Large intestine (tissue), 3 donors: Measurements from ENCODE around the gene PRKCH. TPM values are rescaled to one million over a fixed set of nuclear protein-coding genes. Genes with fewer than 3 reads are reported as not detected.

ENCODE experiments used
- DNase-seq, 2 donors: peaks; one replicate each; pipeline versions ENCODE4 v3.0.0 to v3.0.0-alpha.2; 2013
- H3K27ac ChIP-seq: one replicate; pipeline ENCODE4 v1.5.1; 2013; ENCODE audit warnings: low read length
- H3K27me3 ChIP-seq: 2 replicates; pipeline ENCODE4 v1.6.1; 2013; ENCODE audit warnings: low read length; ENCODE audit not compliant: control insufficient read depth, insufficient read depth
- H3K36me3 ChIP-seq: 2 replicates; pipeline ENCODE4 v1.6.1; 2013; ENCODE audit warnings: low read length; ENCODE audit not compliant: control insufficient read depth, insufficient read depth
- H3K4me1 ChIP-seq: one replicate; pipeline ENCODE4 v1.6.1; 2013; ENCODE audit warnings: low read length; ENCODE audit not compliant: control insufficient read depth, insufficient read depth
- H3K4me3 ChIP-seq: one replicate; pipeline ENCODE4 v1.5.1; 2013; ENCODE audit warnings: low read length
- H3K9me3 ChIP-seq: one replicate; pipeline ENCODE4 v1.6.1; 2013; ENCODE audit warnings: mild to moderate bottlenecking, low read depth, low read length, moderate library complexity; ENCODE audit not compliant: control insufficient read depth
- WGBS: methylation state at CpG from one replicate; pipeline ENCODE4 v1.1.5; 2013; ENCODE audit warnings: low lambda C conversion rate; ENCODE audit not compliant: insufficient coverage; 5-methylcytosine and 5-hydroxymethylcytosine counted together
- polyA plus RNA-seq: library from polyadenylated mRNA; unstranded; fragments of 120-200 nt; gene quantifications from one replicate; pipeline ENCODE4 v1.2.1, GENCODE V29; 2013

Gene PRKCH
- polyA plus RNA-seq, 1 donor = 7.7 TPM

DNA sequence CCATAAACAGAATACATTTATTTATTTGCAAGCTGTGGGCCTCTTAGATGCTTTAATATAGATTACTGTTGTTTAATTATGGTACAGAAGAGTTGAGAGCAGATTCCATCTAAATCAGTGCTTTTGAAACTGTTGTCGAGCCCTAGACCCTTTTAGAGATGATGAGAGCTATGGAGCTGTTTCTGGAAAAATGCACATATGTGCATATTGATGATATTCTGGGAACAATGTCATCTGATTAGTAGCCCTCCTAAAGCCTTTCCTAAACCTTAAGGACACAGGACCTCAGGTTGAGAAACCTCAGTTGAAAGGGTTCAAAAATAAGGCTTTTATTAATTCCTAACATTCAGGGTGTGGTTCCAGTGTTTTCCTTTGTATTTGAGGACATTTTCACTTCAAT lies 11.7 kb downstream of the PRKCH start:
- Histone ChIP-seq H3K4me1 (no peaks in the 10 kb centered on the region), H3K27ac (no peak overlapping the region), H3K9me3 (no peaks in the 10 kb centered on the region), H3K4me3 (no peak overlapping the region), H3K27me3 (no peaks in the 10 kb centered on the region), H3K36me3 (no peaks in the 10 kb centered on the region)
- no CpG with 5 or more reads among the region's 1 CpG for WGBS
- no peak for DNase-seq

DNA sequence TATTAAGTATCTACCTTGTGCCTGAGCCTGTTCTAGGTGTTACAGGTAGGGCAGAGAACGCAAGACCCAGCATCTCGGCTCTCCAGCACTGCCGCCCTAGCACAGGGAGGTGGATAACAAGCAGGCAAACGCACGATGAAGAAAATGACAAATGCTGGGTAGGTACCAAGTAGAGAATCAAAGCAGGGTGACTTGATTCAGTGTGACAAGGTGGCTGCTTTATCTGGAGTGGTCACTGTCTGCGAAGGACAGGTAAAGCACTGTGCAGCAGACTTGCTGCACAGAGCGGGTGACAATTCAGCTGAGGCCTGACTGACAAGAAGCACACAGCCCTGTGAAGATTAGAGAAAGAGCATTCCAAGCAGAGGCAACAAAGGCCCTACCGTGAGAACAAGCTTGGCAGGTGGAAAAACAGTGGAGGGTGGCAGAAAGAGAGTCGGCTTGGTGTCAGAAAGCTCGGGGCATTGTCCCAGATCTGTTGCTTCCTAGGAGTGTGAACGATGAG lies 12.9 kb downstream of the PRKCH start:
- 90% methylated on average over 2 of the region's 11 CpGs for WGBS
- H3K36me3 ChIP-seq = no peaks in the 10 kb centered on the region
- no peak overlapping the region for H3K27ac ChIP-seq
- H3K9me3 ChIP-seq = no peaks in the 10 kb centered on the region
- no peak for DNase-seq
- H3K4me3 ChIP-seq = no peak overlapping the region
- no peaks in the 10 kb centered on the region for H3K27me3 ChIP-seq
- no peaks in the 10 kb centered on the region for H3K4me1 ChIP-seq

DNA sequence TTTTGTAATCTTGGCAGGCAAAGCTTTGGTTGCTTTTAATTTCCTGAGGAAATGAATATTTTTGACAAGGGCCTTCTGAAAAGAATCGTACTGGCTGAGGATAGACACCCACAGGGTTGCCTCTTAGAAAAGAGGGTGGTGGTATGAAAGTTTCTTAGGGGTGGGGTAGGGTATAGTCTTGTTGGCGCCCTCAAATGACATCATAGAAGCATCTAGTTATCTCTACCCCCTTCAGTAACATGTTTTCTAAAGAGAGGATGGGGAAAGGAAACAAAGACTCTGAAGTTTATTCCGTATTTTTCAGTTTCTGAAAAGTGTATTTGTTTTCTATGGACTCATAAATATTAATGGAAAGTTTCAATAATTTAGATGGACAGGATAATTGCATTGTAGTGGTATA lies 13.7 kb downstream of the PRKCH start:
- H3K4me3 ChIP-seq = no peak overlapping the region
- WGBS = 100% methylated on average over 2 of the region's 3 CpGs
- H3K9me3 ChIP-seq = no peaks in the 10 kb centered on the region
- no peaks in the 10 kb centered on the region for H3K27me3 ChIP-seq
- no peaks in the 10 kb centered on the region for H3K4me1 ChIP-seq
- H3K27ac ChIP-seq = no peak overlapping the region
- no peak for DNase-seq
- no peaks in the 10 kb centered on the region for H3K36me3 ChIP-seq

DNA sequence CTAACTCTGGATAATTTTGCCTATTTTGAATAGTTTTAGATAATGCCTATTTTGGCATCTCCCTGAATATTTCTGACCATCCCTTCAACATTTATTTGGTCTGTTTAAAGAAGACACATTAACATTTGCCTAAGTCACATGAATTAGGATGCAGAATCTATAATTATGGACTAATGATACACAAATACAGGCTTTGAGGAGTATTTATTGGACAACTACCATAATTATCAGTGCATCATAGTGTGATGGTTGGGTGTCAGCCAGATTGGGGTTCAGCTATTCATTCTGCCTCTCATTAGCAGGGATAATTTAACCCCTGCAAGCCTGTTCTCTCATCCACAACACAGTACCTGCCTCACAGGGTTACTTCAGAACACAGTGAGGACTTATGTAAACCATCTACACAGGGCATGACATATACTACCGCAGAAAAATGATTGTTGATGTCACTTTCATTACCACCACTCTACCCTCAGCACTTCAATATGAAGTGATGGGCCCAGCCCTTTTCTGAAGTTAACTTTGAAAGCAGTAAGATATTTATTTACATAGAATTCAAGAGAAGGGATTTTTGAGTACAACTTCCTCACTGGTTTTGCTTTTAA lies 14.4 kb downstream of the PRKCH start:
- Histone ChIP-seq H3K4me3 (no peak overlapping the region), H3K27ac (no peak overlapping the region), H3K9me3 (no peaks in the 10 kb centered on the region), H3K36me3 (no peaks in the 10 kb centered on the region), H3K4me1 (no peaks in the 10 kb centered on the region), H3K27me3 (no peaks in the 10 kb centered on the region)
- WGBS = no CpG with 5 or more reads among the region's 1 CpG
- DNase-seq = no peak

DNA sequence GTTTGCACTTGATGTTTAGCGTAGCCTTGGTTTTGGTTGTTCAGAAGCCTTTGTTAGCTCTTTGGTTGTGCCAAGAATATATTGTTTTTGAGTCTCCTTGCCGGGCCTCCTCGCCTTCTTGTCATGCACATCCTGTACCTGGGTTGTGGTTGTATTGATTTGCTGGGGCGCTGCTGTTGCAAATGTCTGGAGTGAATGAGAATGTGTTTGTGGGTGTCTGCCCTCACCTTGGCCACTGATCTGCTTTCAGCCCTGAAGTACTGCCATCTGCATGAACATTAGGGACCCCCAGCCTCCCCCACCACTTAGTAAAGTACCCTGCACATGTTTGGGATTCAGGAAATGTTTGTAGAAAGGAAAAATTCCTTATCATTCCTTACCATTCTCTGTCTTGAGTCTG lies 16.5 kb downstream of the PRKCH start:
- Histone ChIP-seq H3K27me3 (no peaks in the 10 kb centered on the region), H3K4me3 (no peak overlapping the region), H3K27ac (no peak overlapping the region), H3K9me3 (no peaks in the 10 kb centered on the region), H3K4me1 (no peaks in the 10 kb centered on the region), H3K36me3 (no peaks in the 10 kb centered on the region)
- no CpG with 5 or more reads among the region's 4 CpGs for WGBS
- DNase-seq = no peak

DNA sequence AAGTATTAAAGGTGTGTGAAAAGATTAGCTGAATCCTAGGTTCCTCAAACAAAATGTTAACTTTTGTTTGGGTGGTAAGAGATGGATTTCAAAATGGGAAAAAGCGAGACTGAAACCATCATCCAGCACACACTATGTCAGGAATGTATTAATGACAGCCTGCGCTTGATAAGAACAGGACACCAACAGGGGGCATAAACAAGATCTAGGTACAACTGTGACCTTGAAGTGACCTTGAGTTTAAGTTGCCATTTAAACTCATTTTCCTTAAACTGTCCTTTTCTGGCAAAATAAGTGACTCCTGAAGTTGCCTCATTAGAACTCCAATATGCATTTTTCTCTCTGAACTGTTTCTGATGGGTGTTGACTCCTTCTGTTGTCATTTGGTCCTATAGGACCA lies 17.1 kb downstream of the PRKCH start:
- Histone ChIP-seq H3K27me3 (no peaks in the 10 kb centered on the region), H3K4me3 (no peak overlapping the region), H3K36me3 (no peaks in the 10 kb centered on the region), H3K27ac (no peak overlapping the region), H3K9me3 (no peaks in the 10 kb centered on the region), H3K4me1 (no peaks in the 10 kb centered on the region)
- WGBS = 67% methylated on average over 1 of the region's 2 CpGs
- DNase-seq = no peak

DNA sequence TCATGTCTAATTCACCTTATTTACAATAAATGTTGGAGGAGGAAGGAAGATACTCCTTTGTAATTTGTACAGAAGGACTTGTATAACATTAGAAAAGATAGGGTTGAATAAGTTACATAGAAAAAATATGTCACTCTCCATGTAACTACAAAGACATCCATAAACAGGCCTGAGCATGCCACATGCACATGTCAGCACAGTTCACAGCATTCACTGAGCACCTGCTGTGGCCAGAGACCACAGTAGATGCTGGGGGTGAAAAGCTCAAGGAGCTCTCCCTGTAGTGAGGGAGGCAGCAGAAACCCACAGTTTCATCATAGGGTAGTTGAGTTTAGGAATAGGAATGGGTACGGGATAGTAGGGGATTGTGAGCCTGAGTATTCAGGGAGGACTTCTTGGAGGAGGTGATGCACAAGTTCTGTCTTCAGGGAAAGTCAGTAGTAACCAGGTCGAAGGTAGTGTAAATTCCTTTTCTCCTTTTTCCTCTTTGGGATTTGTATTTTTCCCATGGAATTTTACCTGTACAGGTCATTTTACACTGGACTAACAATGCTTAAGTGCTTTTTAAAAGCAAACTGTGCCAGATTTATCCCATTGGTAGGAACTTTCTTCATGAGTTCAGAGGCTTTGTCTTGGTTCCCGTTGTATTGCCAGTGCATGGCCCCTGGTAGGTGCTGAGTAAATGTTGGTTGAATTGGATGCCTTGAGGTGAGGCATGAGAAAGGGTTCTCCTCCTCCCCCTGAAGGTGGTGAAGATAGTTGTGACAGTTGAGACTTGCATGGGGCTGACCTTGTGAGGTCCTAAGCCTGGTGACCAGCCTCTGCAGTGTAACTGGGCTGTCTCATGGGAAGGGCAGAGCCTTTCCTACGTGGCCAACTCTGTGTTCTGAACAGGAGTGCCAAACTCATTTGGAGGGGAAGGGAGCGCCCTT lies 20.2 kb downstream of the PRKCH start:
- no peaks in the 10 kb centered on the region for H3K36me3 ChIP-seq
- H3K4me3 ChIP-seq = no peak overlapping the region
- H3K9me3 ChIP-seq = no peaks in the 10 kb centered on the region
- H3K27ac ChIP-seq = no peak overlapping the region
- no CpG with 5 or more reads among the region's 5 CpGs for WGBS
- H3K27me3 ChIP-seq = no peaks in the 10 kb centered on the region
- no peaks in the 10 kb centered on the region for H3K4me1 ChIP-seq
- DNase-seq = no peak

DNA sequence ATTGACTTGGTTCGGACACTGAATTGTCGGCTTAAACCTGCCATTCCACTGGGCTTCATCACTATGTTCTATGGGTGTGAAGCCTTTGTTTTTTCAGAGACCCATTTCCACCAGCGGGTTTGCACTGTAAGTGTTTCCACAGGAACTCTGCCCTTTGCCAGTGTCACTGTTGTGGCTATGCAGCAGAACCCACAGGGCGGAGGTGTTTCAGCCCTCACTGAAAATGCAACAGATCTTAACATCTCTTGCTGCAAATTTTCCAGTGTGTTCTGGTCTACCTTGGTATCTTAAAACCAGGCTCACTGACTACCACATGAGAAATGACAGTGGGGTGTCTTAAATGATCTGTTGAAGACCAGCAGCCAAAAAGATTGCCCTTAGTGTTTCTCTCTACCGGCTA lies 21.1 kb downstream of the PRKCH start:
- H3K4me3 ChIP-seq = no peak overlapping the region
- no peaks in the 10 kb centered on the region for H3K36me3 ChIP-seq
- no peaks in the 10 kb centered on the region for H3K4me1 ChIP-seq
- no peaks in the 10 kb centered on the region for H3K9me3 ChIP-seq
- no CpG with 5 or more reads among the region's 5 CpGs for WGBS
- H3K27ac ChIP-seq = no peak overlapping the region
- DNase-seq = no peak
- no peaks in the 10 kb centered on the region for H3K27me3 ChIP-seq

DNA sequence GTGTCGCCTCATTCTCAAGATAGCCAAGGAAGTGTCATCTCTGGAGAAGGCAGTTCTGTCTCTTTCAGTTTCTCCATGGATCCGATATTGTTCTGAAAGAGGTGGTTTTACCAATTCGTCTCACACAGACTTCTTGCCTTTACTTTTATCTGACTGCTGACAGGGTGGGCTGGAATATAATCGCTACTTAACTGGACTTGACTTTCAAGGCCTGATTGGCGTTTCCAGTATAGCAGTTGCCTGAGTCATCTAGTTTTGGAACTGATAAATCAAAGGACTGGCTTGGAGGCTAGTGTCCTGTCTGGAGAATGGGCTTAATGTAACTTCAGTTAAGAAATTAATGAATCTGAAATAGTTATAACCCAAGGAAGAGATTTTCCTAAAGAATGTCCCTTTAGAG lies 21.6 kb downstream of the PRKCH start:
- no peak overlapping the region for H3K27ac ChIP-seq
- no peak overlapping the region for H3K4me3 ChIP-seq
- H3K4me1 ChIP-seq = no peaks in the 10 kb centered on the region
- no peaks in the 10 kb centered on the region for H3K36me3 ChIP-seq
- DNase-seq = no peak
- no peaks in the 10 kb centered on the region for H3K9me3 ChIP-seq
- H3K27me3 ChIP-seq = no peaks in the 10 kb centered on the region
- 92% methylated on average over 2 of the region's 5 CpGs for WGBS

DNA sequence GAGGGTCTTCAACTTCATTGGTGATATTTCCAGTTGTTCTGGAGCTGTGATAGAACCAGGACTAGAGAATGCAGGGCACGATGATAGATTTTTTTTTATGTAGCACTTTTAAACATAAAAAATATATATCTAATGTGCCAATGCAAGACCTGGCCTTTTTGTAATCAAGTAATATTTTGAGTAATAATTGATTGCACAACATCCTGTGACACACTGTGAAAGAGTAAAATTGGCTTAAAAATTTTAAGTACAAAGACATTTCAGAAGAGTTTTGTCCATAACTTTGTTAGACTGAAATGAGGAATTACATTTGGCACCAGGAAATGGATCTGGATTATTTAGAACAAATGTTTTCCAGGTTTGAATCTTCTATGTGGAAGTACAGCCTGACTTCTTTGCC lies 22.1 kb downstream of the PRKCH start:
- no CpG with 5 or more reads among the region's 1 CpG for WGBS
- Histone ChIP-seq H3K4me1 (no peaks in the 10 kb centered on the region), H3K4me3 (no peak overlapping the region), H3K9me3 (no peaks in the 10 kb centered on the region), H3K27ac (no peak overlapping the region), H3K36me3 (no peaks in the 10 kb centered on the region), H3K27me3 (no peaks in the 10 kb centered on the region)
- DNase-seq = no peak
